HG02981 (cell line): Measurements from ENCODE around the gene ADAR.

ENCODE experiments used
- ATAC-seq: cut with Tn5 transposase; IDR thresholded peaks from one replicate; pipeline ENCODE4 v1.9.1; 2021; ENCODE audit warnings: mild to moderate bottlenecking, moderate library complexity; ENCODE audit not compliant: unreplicated experiment

Gene ADAR

GRCh38 chr1:154559466-154560044 lies 48.4 kb downstream of the ADAR start:
- peak; percentile 28 for ATAC-seq

DNA sequence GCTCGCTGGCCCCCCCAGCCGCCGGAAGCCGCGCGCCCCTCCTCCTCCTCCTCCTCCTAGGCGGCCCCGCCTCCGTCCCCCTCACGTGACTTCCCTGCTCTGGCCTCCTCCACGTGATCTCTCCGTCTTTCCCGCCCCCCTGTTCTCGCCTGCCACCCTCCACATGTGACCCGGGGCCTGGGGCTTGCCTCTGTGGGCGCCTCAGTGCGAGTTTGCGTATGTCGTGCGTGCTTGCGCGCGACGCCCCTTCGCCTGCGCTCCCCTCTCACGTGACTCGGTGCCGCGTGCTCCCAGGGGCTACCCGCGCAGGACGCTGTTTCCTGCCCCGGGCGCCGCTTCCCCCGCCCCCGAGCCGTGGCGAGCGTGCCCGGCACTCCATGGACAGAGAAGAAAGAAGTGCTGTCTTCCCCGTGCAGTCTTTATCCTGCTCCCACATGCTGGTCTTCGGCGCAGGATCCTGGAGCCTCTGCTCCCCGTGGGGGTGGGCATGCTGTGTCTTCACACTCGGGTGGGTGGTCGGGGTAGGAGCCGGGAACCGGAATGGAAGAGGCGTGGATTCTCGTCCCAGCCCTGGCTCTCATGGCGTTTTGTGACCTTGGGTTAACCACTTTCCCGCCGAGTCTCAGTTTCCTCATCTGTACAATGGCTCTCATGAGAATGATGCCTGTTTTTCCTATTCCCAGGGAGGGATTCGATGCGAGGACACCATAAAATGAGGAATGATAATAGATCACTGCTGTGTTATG lies 49.1 kb downstream of the ADAR start:
- peak; percentile 86 for ATAC-seq

DNA sequence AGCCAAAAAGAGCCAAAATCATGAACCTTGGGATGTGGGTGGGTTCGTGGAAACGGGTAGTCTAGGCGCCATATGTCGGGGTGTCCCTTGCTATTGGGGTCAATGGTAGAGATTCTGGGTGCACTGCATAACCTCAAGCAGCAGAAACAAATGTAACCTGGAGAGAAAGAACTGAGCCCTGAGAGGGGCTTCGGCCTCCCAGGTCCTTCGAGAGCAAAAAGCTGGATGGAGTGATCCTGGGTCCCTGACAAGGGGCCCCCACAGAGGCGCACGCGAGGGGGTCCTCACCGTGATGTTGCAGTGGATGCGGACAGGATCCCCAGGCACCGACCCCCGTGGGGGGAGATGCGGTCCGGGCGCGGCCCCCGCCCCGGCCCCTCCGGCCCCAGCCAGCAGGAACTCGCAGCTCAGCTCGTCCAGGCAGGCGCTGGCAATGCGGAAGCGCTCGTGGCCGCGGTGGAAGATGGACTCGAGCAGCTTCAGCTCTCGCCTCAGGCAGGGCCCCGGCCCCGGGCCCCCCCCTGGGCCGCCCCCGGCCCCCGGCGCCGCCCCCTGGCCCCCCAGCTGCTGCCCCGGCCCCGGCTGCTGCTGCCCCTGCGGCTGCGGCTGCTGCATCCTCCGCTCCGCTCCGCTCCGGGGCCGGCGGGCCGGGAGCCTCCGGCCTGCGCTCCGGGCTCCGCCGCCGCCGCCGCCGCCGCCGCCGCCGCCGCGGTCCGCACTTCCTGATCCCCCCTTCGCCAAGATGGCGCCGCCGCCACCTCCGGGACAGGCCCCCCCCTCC lies 49.9 kb downstream of the ADAR start, which contains the start of gene UBE2Q1:
TSS of gene UBE2Q1 (minus strand) at position 724 of the 781 bp plus-strand sequence. CDS start at position 615, 109 bp downstream.
- peak; percentile 4 for ATAC-seq

- ATAC-seq, result no peak
These were observed 50.6 kb downstream of the ADAR start for GRCh38 chr1:154557248-154557938.

- no peak for ATAC-seq
These were observed 51.6 kb downstream of the ADAR start for GRCh38 chr1:154556422-154556821.

- no peak for ATAC-seq
These were observed 54.6 kb downstream of the ADAR start for GRCh38 chr1:154553056-154554030.

GRCh38 chr1:154552036-154552435 lies 56.0 kb downstream of the ADAR start:
- ATAC-seq, result no peak

DNA sequence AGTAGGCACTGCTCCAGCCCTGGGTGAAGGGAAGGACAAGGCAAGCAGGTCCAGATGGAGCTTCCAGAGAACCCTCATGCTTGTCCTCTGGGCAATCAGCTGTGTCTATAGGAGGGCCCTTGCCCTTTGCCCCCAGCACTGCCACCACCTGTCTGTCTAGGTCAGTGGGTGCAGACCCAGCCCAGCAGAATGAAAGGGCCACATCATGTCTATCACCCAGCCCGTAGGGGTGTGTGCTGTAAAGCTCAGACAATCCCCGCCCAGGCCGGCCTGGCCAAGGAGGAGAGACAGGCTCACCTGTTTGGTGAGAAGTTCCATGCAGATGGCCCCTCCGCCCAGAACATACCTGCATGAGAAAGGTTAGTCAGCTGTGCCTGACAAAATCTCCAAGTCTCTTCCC lies 56.5 kb downstream of the ADAR start:
- no peak for ATAC-seq

DNA sequence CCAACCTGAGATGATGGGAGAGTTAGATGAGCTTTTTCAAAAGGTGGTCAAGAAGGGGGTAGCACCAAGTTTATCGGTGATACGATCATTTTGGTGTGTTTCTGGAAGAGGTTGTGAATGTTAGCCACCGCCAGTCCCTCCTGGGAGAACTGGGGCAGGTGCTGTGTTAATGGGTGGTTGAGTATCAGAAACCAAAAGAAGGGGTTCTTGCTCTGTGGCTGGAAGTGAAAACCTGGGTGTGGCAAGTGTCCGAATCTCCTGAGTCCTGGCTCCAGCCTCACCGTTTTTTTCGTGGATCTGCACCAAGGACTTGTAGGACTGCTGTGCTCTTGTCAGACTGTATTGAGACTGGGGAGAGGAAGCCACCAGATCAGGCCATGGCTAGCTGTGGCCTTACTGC lies 57.3 kb downstream of the ADAR start:
- no peak for ATAC-seq

DNA sequence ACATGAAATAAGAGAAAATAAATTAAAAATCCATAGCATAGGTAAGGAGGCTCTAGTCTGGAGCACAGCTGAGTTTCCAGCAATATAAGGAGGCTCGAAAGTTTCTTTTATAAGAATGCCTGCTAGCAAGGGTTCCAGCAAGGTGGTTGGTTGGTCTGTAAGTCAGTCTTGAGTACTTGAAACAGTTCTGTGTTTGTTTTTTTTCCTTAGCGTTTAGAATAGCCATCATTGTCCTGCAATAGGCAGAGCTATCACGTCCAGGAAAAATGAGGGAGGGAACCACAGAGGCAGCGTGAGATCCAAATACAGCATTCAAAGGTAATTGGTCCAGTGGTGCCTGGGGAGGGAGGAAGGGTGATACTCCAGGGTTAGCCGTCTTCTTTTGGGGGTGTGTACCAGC lies 57.9 kb downstream of the ADAR start:
- ATAC-seq, result no peak

- ATAC-seq, result no peak
These were observed 58.7 kb downstream of the ADAR start for GRCh38 chr1:154549202-154549770.

GRCh38 chr1:154548028-154548427 lies 60.0 kb downstream of the ADAR start:
- ATAC-seq, result no peak

GRCh38 chr1:154547105-154547732 lies 60.8 kb downstream of the ADAR start:
- ATAC-seq, result no peak

DNA sequence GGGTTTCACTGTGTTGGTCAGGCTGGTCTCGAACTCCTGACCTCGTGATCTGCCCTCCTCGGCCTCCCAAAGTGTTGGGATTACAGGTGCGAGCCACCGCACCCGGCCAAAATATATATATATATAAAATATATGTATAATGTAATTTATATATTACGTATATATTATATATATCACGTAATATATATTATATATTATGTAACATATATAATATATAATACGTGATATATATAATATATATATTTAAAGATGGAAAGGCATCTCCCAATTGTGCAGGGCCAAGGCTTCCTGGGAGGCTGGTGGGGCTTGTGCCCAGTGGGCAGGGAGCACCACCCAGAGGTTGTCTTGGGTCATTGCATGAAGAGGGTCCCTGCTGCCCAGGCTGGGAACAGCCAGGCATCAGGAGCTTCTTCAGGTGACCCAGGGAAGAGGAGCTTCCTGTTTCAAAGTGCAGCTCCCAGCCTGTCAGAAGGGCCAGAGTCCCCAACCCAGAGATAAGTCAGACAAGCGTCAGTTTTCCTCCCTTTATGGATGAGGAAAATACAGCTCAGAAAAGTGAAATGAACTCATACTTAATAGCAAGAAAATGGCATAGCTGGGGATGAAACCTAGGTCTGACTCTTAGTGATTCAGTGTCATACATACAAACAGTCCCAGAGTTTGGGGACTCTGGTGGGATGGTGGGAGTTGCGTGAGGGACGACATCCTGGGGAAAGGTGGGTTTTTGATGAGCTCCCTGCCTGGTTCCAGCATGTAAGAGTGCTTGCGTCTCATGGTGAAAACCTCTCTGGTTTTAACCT lies 61.5 kb downstream of the ADAR start:
- ATAC-seq, result no peak

DNA sequence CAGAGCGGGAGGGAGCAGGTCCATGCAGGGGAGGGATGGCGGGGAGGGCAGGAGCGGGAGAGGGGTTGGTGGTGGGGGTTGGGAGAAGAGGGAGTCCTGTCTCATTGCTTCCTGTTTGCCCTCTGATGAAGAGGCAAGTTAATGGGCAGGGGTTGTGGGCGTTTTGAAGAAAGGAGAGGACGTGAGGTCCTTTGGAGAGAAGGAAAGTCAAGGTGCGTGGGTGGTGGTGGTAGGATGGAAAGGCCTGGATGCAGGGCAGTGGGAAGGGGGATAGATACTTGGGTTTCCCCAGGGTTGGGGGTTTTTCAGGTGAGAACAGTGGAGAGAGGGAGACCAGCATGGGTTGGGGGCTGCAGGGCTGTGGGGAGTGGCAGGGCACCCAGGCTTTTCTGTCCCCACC lies 66.8 kb downstream of the ADAR start:
- ATAC-seq, result no peak

DNA sequence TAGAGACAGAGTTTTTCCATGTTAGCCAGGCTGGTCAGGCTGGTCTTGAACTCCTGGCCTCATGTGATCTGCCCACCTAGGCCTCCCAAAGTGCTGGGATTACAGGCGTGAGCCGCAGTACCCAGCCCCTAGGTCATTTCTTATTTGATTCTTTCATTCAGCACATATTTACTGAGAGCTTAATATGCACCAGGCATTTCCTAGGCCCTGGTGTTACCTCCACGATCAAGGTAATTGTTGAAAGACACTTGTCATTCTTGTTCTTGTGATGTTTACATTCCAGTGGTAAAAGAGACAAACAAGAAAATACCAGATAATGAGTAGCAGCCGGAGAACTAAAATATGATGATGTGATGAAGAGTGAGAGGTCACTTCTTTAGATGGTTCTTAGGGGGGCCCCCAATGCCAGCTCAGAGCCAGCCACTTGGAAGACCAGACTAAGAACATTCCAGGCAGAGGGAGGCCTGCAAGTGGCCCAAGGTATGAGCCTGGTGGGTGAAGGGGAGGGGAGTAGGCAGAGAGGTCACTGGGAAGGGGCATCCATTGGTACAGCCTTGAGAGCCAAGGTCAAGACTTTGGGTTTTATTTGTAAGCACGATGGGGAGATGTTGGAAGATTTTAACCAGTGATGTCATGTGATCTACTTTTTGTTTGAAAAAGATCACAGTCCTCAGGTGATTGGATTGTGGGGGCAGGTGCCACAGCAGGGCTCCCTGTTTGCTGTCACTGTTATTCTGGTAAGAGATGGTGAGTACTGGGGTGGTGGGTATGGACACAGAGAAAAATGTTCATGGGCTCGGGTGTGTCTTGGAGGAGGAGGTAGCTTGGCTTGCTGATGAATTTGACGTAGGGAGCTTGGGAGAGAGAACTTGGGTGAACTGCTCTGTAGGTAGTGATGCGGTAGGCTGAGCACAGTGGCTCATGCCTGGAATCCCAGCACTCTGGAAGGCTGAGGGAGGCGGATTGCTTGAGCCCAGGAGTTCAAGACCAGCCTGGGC lies 68.2 kb downstream of the ADAR start:
- no peak for ATAC-seq

- no peak for ATAC-seq
These were observed 71.4 kb downstream of the ADAR start for GRCh38 chr1:154536570-154536969.
